ENCODE results near the gene RXRG. TPM values are rescaled to one million over a fixed set of nuclear protein-coding genes. Genes with fewer than 3 reads are reported as not detected.
A peak's percentile ranks its signal among the peaks of the same experiment; 100 is the strongest.

Gene RXRG
- total and polyA plus RNA-seq, 2 of the 8 experiments (the other 6 are each of a cell fraction or from before 2014, with no cell fraction given) = not detected

GRCh38 chr1:165376041-165376810 lies 68.7 kb downstream of the RXRG start (continued):
- TF ChIP-seq, protein P1, sequence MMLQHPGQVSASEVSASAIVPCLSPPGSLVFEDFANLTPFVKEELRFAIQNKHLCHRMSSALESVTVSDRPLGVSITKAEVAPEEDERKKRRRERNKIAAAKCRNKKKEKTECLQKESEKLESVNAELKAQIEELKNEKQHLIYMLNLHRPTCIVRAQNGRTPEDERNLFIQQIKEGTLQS (IDR thresholded peaks at IDR 0.05; ENCODE audit: insufficient read depth, low read depth, low read length) = no peak
- no peak for TF ChIP-seq POLR2AphosphoS5 (IDR thresholded peaks at IDR 0.05; ENCODE audit: low read depth, low read length)
- peak; percentile 75 for TF ChIP-seq E2F6 (IDR thresholded peaks at IDR 0.05)
- TF ChIP-seq NRF1 (IDR thresholded peaks at IDR 0.05; ENCODE audit: low read depth, low read length) = no peak
- TF ChIP-seq CEBPB (IDR thresholded peaks at IDR 0.05; ENCODE audit: low read depth, low read length) = no peak
- TF ChIP-seq TAF1 (IDR thresholded peaks at IDR 0.05; ENCODE audit: low read depth, low read length) = peak; percentile 42
